Lower lobe of right lung (tissue), 2 donors: Measurements from ENCODE around the gene CD84. TPM values are rescaled to one million over a fixed set of nuclear protein-coding genes. Genes with fewer than 3 reads are reported as not detected.

Source experiments
- ATAC-seq, 2 donors: fragments of 200-7000 bp; cut with Tn5 transposase; one replicate each; pipeline ENCODE4 v1.9.1; 2020 to 2022; ENCODE audit warnings: mild to moderate bottlenecking in 2 of 2, moderate library complexity in 2 of 2
- DNase-seq: peaks from one replicate; pipeline ENCODE4 v3.0.0-alpha.2; 2020
- H3K27ac ChIP-seq: fragments of 200-600 bp; one replicate; pipeline ENCODE4 v1.8.0; 2022
- H3K27me3 ChIP-seq: fragments of 200-600 bp; one replicate; pipeline ENCODE4 v1.8.0; 2022; ENCODE audit warnings: low read depth
- H3K36me3 ChIP-seq: fragments of 200-600 bp; one replicate; pipeline ENCODE4 v1.8.0; 2022; ENCODE audit warnings: mild to moderate bottlenecking
- H3K4me1 ChIP-seq: fragments of 200-600 bp; one replicate; pipeline ENCODE4 v1.8.0; 2022
- H3K4me3 ChIP-seq: fragments of 200-600 bp; one replicate; pipeline ENCODE4 v1.8.0; 2022; ENCODE audit warnings: mild to moderate bottlenecking
- H3K9me3 ChIP-seq: fragments of 200-600 bp; one replicate; pipeline ENCODE4 v1.8.0; 2022
- intact Hi-C: fragments of 100-400 bp; cut with DNase I; formaldehyde crosslinking; loops from one replicate; pipeline ENCODE4 v1.11.0; 2022
- total RNA-seq: library from RNA; stranded (reverse); fragmentation: NEBNext Ultra II Directional; extraction: Animal tissue kit (Norgen Biotek cat#: 25700); gene quantifications from one replicate; pipeline ENCODE4 v1.2.1, GENCODE V29; 2021
- TF ChIP-seq, protein P1 (sequence below): fragments of 200-600 bp; IDR thresholded peaks from one replicate; pipeline ENCODE4 v1.8.0; 2022; ENCODE audit warnings: antibody characterized with exemption, mild to moderate bottlenecking
- donor health status: DM: no; HTN: yes; CAD: no; lungs with severe emphysema.

CD84 gene
- total RNA-seq, 1 donor from 2014 or later: 24.1 TPM

GRCh38 chr1:160608514-160608913 is 29.2 kb upstream of the CD84 start:
- ATAC-seq (no peak), DNase-seq (no peak)
- no peak overlapping the region for H3K4me3 ChIP-seq
- intact Hi-C loops: loop anchor here (5.0 kb wide), 1 partner anchor 181 kb away; no protein-coding TSS in a partner anchor
- H3K36me3 ChIP-seq: no peaks in the 10 kb centered on the region
- H3K9me3 ChIP-seq: no peaks in the 10 kb centered on the region
- H3K4me1 ChIP-seq: no peaks in the 10 kb centered on the region
- no peaks in the 10 kb centered on the region for H3K27me3 ChIP-seq
- TF ChIP-seq, protein P1, sequence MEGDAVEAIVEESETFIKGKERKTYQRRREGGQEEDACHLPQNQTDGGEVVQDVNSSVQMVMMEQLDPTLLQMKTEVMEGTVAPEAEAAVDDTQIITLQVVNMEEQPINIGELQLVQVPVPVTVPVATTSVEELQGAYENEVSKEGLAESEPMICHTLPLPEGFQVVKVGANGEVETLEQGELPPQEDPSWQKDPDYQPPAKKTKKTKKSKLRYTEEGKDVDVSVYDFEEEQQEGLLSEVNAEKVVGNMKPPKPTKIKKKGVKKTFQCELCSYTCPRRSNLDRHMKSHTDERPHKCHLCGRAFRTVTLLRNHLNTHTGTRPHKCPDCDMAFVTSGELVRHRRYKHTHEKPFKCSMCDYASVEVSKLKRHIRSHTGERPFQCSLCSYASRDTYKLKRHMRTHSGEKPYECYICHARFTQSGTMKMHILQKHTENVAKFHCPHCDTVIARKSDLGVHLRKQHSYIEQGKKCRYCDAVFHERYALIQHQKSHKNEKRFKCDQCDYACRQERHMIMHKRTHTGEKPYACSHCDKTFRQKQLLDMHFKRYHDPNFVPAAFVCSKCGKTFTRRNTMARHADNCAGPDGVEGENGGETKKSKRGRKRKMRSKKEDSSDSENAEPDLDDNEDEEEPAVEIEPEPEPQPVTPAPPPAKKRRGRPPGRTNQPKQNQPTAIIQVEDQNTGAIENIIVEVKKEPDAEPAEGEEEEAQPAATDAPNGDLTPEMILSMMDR: no peak
- no peak overlapping the region for H3K27ac ChIP-seq

DNA sequence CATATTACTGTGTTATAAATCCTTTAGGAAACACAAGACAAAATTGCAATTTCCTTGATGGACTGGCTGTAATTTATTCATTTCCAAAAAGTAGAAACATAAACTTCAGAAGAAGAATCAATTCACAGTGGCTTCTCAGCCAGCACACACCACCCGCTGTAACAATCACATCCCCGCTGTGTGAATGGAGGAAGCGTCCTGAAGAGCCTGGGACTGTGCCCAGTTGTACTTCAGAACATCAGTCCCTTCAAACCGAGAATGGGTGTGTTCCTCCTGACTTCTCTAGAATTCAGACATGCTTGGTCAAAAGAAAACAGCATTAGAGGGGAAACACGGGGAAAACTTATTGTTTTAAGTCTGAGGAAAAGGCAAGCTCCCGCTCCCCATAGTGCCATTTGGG is 28.8 kb upstream of the CD84 start:
- H3K27me3 ChIP-seq: no peaks in the 10 kb centered on the region
- no peak overlapping the region for H3K4me3 ChIP-seq
- intact Hi-C loops: loop anchor here (5.0 kb wide), 1 partner anchor 181 kb away; no protein-coding TSS in a partner anchor
- ATAC-seq: peak in 1 of 2 donors; percentile 28
- H3K4me1 ChIP-seq: no peaks in the 10 kb centered on the region
- DNase-seq: no peak
- TF ChIP-seq, protein P1: no peak
- H3K36me3 ChIP-seq: no peaks in the 10 kb centered on the region
- H3K27ac ChIP-seq: no peak overlapping the region
- no peaks in the 10 kb centered on the region for H3K9me3 ChIP-seq

DNA sequence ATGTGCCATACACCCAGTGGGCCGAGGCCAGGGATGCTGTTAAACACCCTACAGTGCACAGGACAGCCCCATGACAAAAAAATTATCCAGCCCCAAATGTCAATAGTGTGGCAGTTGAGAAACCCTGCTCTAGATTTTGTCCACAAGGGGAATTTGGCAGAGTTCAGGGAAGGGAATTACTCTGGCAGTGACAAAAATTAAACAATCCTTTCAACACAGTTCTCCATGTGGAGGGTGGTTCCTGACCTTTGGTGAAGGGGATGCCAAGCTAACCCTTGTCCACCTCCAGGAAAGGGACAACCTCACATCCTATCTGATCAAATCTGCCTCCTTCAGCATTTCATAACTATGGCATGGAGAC is 28.4 kb upstream of the CD84 start:
- Histone ChIP-seq H3K27me3 (no peaks in the 10 kb centered on the region), H3K36me3 (no peaks in the 10 kb centered on the region), H3K4me3 (no peak overlapping the region), H3K9me3 (no peaks in the 10 kb centered on the region), H3K4me1 (no peaks in the 10 kb centered on the region), H3K27ac (no peak overlapping the region)
- DNase-seq: no peak
- peak; percentile 37 to 46 for ATAC-seq
- intact Hi-C loops: loop anchor here (5.0 kb wide), 1 partner anchor 180 kb away; no protein-coding TSS in a partner anchor
- TF ChIP-seq, protein P1: no peak

- Histone ChIP-seq H3K4me3 (no peak overlapping the region), H3K9me3 (no peaks in the 10 kb centered on the region), H3K4me1 (no peaks in the 10 kb centered on the region), H3K36me3 (no peaks in the 10 kb centered on the region), H3K27ac (no peak overlapping the region), H3K27me3 (no peaks in the 10 kb centered on the region)
- intact Hi-C loops: loop anchor here (5.0 kb wide), 1 partner anchor 180 kb away; no protein-coding TSS in a partner anchor
- TF ChIP-seq, protein P1: peak; percentile 73
- ATAC-seq: peak; percentile 92 to 93
- DNase-seq: no peak
Observed at GRCh38 chr1:160607011-160607671, 27.8 kb upstream of the CD84 start.

- no peak overlapping the region for H3K4me3 ChIP-seq
- no peaks in the 10 kb centered on the region for H3K4me1 ChIP-seq
- no peak overlapping the region for H3K27ac ChIP-seq
- TF ChIP-seq, protein P1: no peak
- H3K36me3 ChIP-seq: no peaks in the 10 kb centered on the region
- ATAC-seq (no peak), DNase-seq (no peak)
- H3K9me3 ChIP-seq: peaks cover 2% of the 10 kb centered on the region
- intact Hi-C loops: loop anchor here (5.0 kb wide), 1 partner anchor 179 kb away; no protein-coding TSS in a partner anchor
- no peaks in the 10 kb centered on the region for H3K27me3 ChIP-seq
Observed at GRCh38 chr1:160606611-160607010, 27.3 kb upstream of the CD84 start.
